ENCODE data around the gene CLVS2. TPM values are rescaled to one million over a fixed set of nuclear protein-coding genes. Genes with fewer than 3 reads are reported as not detected.

CLVS2 gene
- total and polyA plus RNA-seq, 2 of the 4 experiments (the other 2 are of a cell fraction), result 0.02 TPM; not detected in 1

DNA sequence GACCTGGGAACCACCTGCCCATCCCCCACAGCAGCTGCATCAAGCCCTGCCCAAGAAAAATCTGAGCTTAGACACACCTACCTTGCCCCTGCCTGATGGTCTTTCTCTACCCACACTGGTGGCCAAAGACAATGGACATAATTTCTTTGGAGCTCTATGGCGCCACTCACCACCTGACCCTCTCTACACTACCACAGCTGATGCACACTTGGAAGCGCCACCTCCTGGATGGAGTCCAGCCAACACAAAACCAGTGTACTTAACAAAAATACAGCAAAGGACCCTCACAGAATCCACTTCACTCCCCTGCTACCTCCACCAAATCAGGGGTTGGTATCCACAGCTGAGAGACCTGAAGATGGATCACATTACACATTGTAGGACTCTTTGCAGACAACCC, 39.7 kb upstream of the CLVS2 start:
- no peaks in the 10 kb centered on the region for H3K79me1 ChIP-seq (ENCODE audit: low read depth in 1 of 2, low read length in 2 of 2)
- peaks cover 7% of the 10 kb centered on the region for H3K9me3 ChIP-seq (ENCODE audit: control insufficient read depth, insufficient read depth, low read length)
- H3K14ac ChIP-seq (replicated peaks; ENCODE audit: low read depth, low read length), result no peak overlapping the region
- ChIA-PET POLR2A (ENCODE audit: unreplicated experiment) (no interaction called here), CTCF (no interaction called here)
- no peak overlapping the region for H2BK20ac ChIP-seq (ENCODE audit: low read depth, low read length)
- no peaks in the 10 kb centered on the region for H3K9me1 ChIP-seq (ENCODE audit: insufficient read depth, low read length)
- H3K23ac ChIP-seq (ENCODE audit: low read depth, low read length), result no peak overlapping the region
- no peaks in the 10 kb centered on the region for H3K4me1 ChIP-seq (ENCODE audit: control insufficient read depth, insufficient read depth, low read length)
- H4K20me1 ChIP-seq (ENCODE audit: insufficient read depth, low read length), result no peaks in the 10 kb centered on the region
- no peak overlapping the region for H2BK15ac ChIP-seq (ENCODE audit: low read depth, low read length)
- no peak overlapping the region for H2BK120ac ChIP-seq (ENCODE audit: low read depth, low read length)
- no peak overlapping the region for H2AK9ac ChIP-seq (replicated peaks; ENCODE audit: low read depth, low read length, poor library complexity)
- no peak overlapping the region for H4K91ac ChIP-seq (ENCODE audit: insufficient read depth, low read depth, low read length)
- no peak for TF ChIP-seq NFE2L2 (IDR thresholded peaks at IDR 0.05; ENCODE audit: low read depth, low read length)
- no peak for TF ChIP-seq POLR2A (IDR thresholded peaks at IDR 0.05; ENCODE audit: low read depth, low read length)
- TF ChIP-seq, protein P1, sequence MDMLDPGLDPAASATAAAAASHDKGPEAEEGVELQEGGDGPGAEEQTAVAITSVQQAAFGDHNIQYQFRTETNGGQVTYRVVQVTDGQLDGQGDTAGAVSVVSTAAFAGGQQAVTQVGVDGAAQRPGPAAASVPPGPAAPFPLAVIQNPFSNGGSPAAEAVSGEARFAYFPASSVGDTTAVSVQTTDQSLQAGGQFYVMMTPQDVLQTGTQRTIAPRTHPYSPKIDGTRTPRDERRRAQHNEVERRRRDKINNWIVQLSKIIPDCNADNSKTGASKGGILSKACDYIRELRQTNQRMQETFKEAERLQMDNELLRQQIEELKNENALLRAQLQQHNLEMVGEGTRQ (IDR thresholded peaks at IDR 0.05; ENCODE audit: low read depth, low read length), result no peak
- TF ChIP-seq, protein P2, sequence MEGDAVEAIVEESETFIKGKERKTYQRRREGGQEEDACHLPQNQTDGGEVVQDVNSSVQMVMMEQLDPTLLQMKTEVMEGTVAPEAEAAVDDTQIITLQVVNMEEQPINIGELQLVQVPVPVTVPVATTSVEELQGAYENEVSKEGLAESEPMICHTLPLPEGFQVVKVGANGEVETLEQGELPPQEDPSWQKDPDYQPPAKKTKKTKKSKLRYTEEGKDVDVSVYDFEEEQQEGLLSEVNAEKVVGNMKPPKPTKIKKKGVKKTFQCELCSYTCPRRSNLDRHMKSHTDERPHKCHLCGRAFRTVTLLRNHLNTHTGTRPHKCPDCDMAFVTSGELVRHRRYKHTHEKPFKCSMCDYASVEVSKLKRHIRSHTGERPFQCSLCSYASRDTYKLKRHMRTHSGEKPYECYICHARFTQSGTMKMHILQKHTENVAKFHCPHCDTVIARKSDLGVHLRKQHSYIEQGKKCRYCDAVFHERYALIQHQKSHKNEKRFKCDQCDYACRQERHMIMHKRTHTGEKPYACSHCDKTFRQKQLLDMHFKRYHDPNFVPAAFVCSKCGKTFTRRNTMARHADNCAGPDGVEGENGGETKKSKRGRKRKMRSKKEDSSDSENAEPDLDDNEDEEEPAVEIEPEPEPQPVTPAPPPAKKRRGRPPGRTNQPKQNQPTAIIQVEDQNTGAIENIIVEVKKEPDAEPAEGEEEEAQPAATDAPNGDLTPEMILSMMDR (conservative IDR thresholded peaks at IDR 0.05; ENCODE audit: low read depth, low read length), result no peak
- no peak for TF ChIP-seq CEBPB (IDR thresholded peaks at IDR 0.05; ENCODE audit: low read depth, low read length)
- no peak for TF ChIP-seq MAFK (IDR thresholded peaks at IDR 0.05; ENCODE audit: low read depth, low read length)
- no peak for TF ChIP-seq RAD21 (IDR thresholded peaks at IDR 0.05; ENCODE audit: low read length)
- TF ChIP-seq CHD1 (IDR thresholded peaks at IDR 0.05; ENCODE audit: low read depth, low read length), result no peak
- TF ChIP-seq RCOR1 (IDR thresholded peaks at IDR 0.05; ENCODE audit: insufficient replicate concordance, low read length), result no peak
- no peak for TF ChIP-seq MAZ (IDR thresholded peaks at IDR 0.05; ENCODE audit: borderline replicate concordance, low read depth, low read length)
- no peak for TF ChIP-seq FOS (IDR thresholded peaks at IDR 0.05; ENCODE audit: low read depth, low read length)
- no peak for TF ChIP-seq MXI1 (IDR thresholded peaks at IDR 0.05; ENCODE audit: borderline replicate concordance, low read depth, low read length)
- no peak for TF ChIP-seq RFX5 (IDR thresholded peaks at IDR 0.05; ENCODE audit: low read depth, low read length)
- TF ChIP-seq, protein P3, sequence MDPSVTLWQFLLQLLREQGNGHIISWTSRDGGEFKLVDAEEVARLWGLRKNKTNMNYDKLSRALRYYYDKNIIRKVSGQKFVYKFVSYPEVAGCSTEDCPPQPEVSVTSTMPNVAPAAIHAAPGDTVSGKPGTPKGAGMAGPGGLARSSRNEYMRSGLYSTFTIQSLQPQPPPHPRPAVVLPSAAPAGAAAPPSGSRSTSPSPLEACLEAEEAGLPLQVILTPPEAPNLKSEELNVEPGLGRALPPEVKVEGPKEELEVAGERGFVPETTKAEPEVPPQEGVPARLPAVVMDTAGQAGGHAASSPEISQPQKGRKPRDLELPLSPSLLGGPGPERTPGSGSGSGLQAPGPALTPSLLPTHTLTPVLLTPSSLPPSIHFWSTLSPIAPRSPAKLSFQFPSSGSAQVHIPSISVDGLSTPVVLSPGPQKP (IDR thresholded peaks at IDR 0.05; ENCODE audit: borderline replicate concordance, low read depth, low read length), result no peak
- TF ChIP-seq SMC3 (IDR thresholded peaks at IDR 0.05; ENCODE audit: low read depth, low read length), result no peak
- H3K4me2 ChIP-seq (ENCODE audit: low read depth, low read length), result no peak overlapping the region
- no TSS peak for BruUV-seq (replicated peaks)
- H4K8ac ChIP-seq (ENCODE audit: low read depth in 2 of 2, low read length in 2 of 2), result no peak overlapping the region
- H3K4ac ChIP-seq (ENCODE audit: low read depth, low read length), result no peak overlapping the region
- no peak overlapping the region for H3K4me3 ChIP-seq (ENCODE audit: insufficient read depth, low read depth, low read length)
- dilution Hi-C loops (cut with HindIII; ENCODE audit: low sequenced_read_pairs, unreplicated experiment) (no loop called here), intact Hi-C loops (cut with micrococcal nuclease) (no loop called here), in situ Hi-C loops (cut with MboI; ENCODE audit: low sequenced_read_pairs) (no loop called here)
- no peak overlapping the region for H3K18ac ChIP-seq (ENCODE audit: low read depth, low read length)
- no peak overlapping the region for H2BK5ac ChIP-seq (ENCODE audit: low read depth, low read length, poor library complexity, severe bottlenecking)
- H3K27ac ChIP-seq (ENCODE audit: insufficient read depth, low read length), result no peak overlapping the region
- WGBS, 2 experiments (ENCODE audit: extremely low coverage in 2 of 2, insufficient read length in 1 of 2), result 56% methylated on average over 1 of the region's 2 CpGs; no CpG with 5 or more reads in 1 of the 2 experiments
- no peak overlapping the region for H4K5ac ChIP-seq (ENCODE audit: low read depth, low read length)
- no peaks in the 10 kb centered on the region for H3K27me3 ChIP-seq (ENCODE audit: control insufficient read depth, insufficient read depth, low read length)
- H2AFZ ChIP-seq (replicated peaks; ENCODE audit: low read length, poor library complexity), result no peak overlapping the region
- no peak overlapping the region for H3K56ac ChIP-seq (ENCODE audit: extremely low read depth, insufficient read depth, low read length)
- DNase-seq (no peak), ATAC-seq (ENCODE audit: low read depth) (no peak)
- H3K36me3 ChIP-seq (ENCODE audit: control insufficient read depth, insufficient read depth, low read length), result no peaks in the 10 kb centered on the region
- H2AK5ac ChIP-seq (ENCODE audit: low read depth, low read length), result no peak overlapping the region
- H3K9ac ChIP-seq (ENCODE audit: low read depth, low read length), result no peak overlapping the region
